ENCODE results near the gene CASP14.
"Not testable (repeated sequence)": the region's sequence is repeated elsewhere in the genome, so short reads cannot be mapped to it uniquely, and the experiment has no call there.

The CASP14 gene

GRCh38 chr19:15048885-15049541, at the start of gene CASP14:
TSS of gene CASP14 (plus strand) at chr19:15049480. CDS start at chr19:15052252, 2,772 bp downstream.
- no peak for DNase-seq

GRCh38 chr19:15008308-15008707, 41.0 kb upstream of the CASP14 start:
- no peak for DNase-seq

GRCh38 chr19:15010501-15011300, 38.6 kb upstream of the CASP14 start:
- DNase-seq: no peak

- DNase-seq: no peak
Measured at GRCh38 chr19:15014579-15014978, 34.7 kb upstream of the CASP14 start.

- no peak for DNase-seq
Measured at GRCh38 chr19:15015946-15016542, 33.2 kb upstream of the CASP14 start.

GRCh38 chr19:15018836-15019235, 30.4 kb upstream of the CASP14 start:
- DNase-seq: not testable (repeated sequence)

GRCh38 chr19:15021286-15022007, 27.8 kb upstream of the CASP14 start:
- no peak for DNase-seq

- no peak for DNase-seq
Measured at GRCh38 chr19:15022752-15023151, 26.5 kb upstream of the CASP14 start.

- DNase-seq: peak in 1 of 2 experiments; percentile 9
Measured at GRCh38 chr19:15025217-15025616, 24.1 kb upstream of the CASP14 start.

- DNase-seq: no peak
Measured at GRCh38 chr19:15028490-15028889, 20.8 kb upstream of the CASP14 start.

GRCh38 chr19:15031675-15032074, 17.6 kb upstream of the CASP14 start:
- no peak for DNase-seq

GRCh38 chr19:15035795-15036311, 13.4 kb upstream of the CASP14 start:
- DNase-seq: no peak

GRCh38 chr19:15037586-15037985, 11.7 kb upstream of the CASP14 start:
- DNase-seq: no peak

- no peak for DNase-seq
Measured at GRCh38 chr19:15038294-15038693, 11.0 kb upstream of the CASP14 start.

GRCh38 chr19:15042003-15042402, 7.3 kb upstream of the CASP14 start:
- no peak for DNase-seq

- DNase-seq: no peak
Measured at GRCh38 chr19:15042826-15043225, 6.5 kb upstream of the CASP14 start.

- DNase-seq: no peak
Measured at GRCh38 chr19:15045506-15045905, 3.8 kb upstream of the CASP14 start.

- no peak for DNase-seq
Measured at GRCh38 chr19:15047680-15048079, 1.6 kb upstream of the CASP14 start.

- no peak for DNase-seq
Measured at GRCh38 chr19:15048128-15048527, 1.2 kb upstream of the CASP14 start.

GRCh38 chr19:15050639-15051038, 1.4 kb downstream of the CASP14 start:
- no peak for DNase-seq

- no peak for DNase-seq
Measured at GRCh38 chr19:15062036-15062435, 12.8 kb downstream of the CASP14 start.

- not testable (repeated sequence) for DNase-seq
Measured at GRCh38 chr19:15070386-15070785, 21.1 kb downstream of the CASP14 start.

All from SW 1271 (cell line).